ENCODE results near the gene NTM.

The NTM gene

DNA sequence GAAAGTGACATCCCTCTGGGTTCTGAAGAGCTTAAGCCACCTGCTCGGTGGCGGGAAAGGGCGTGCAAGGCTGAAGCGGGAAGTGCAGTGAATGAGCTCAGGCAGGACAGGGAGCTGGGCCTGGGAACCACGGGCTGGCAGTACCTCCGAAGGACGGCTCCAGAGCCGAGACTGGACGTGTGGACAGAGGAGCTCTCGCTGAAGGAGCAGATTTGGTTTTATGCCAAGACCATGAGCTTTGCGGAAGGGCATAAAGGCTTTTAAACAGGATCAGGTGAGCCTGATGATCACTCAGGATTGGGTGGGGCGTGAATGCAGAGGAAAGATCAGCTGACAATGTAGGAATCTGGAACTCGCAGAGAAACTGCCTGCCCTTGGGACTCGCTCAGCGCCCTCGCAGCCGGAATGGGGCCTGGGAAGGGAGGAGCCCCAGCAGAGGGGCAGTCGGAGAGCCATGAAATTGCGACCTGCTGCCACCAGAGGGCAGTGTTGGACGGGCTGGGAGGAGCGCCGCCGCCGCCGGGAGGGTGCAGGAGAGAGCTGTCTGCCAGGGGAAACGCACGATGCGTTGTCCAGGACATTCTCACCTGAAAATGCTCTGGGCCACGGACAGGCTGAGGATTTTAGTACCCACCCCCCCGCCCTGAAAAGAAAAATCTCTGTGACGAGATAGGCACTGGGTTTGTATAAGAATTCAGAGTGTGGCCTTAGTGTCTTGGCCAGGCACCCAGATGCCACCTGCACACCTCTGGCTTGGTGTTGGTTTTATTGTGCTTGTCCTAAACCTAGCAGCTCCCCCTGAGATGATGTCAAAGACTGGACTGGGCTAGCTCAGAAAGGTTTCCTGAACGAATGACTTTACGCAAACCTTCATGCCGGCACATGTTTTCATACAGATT lies 324.4 kb downstream of the NTM start:
- DNase-seq: peak; percentile 38 to 46

GRCh38 chr11:131695889-131696429 lies 325.5 kb downstream of the NTM start:
- no peak for DNase-seq

DNA sequence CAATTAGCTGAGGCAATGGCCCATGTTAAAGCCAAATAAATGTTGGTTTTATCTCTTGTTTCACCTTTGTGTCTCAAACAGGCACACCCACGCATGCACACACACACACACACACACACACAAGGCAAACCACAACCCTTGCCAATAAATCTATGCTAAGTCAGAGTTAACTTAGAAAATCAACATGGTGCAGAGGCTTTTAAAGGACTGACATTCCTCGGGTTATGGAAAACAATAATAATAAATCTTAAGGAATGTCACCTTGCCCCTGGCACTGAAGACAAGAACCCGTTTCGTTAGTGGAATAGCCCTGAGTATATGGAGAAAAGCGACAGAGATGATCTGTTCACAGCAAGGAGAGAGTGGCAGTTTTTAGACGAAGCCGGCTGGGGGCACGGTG lies 326.3 kb downstream of the NTM start:
- no peak for DNase-seq

DNA sequence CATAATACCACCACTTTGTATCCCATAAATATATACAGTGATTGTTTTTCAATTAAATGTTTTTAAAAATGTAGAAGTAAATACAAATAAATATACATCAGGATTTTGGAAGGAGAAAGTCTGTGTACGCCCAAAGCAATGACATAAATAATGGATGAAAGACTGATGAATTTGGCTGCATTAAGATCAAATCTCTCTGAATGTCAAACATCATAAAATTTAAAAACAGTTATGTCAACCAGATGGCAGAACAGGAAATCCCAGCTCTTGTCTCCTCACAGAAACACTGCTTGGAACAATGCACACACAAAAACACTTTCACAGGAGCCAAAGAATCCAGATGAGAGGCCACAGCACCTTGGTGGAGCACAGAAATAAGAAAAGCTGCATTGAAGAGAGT lies 332.9 kb downstream of the NTM start:
- DNase-seq: no peak

DNA sequence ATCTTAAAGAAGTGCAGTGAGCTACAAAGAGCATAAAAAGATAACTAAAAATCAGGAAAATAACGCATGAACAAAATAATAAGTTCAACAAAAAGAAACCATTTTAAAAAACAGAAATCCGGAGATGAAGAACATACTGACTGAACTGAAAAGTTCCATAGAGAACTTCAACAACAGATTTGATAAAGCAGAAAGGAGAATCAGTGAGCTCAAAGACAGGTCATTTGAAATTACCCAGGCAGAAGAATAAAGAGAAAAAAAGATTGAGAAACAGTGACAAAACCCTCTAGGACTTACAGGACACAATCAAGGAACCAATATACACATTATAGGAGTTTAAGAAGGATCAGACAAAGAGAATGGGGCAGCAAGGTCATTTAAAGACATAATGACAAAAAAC lies 334.3 kb downstream of the NTM start:
- DNase-seq: no peak

DNA sequence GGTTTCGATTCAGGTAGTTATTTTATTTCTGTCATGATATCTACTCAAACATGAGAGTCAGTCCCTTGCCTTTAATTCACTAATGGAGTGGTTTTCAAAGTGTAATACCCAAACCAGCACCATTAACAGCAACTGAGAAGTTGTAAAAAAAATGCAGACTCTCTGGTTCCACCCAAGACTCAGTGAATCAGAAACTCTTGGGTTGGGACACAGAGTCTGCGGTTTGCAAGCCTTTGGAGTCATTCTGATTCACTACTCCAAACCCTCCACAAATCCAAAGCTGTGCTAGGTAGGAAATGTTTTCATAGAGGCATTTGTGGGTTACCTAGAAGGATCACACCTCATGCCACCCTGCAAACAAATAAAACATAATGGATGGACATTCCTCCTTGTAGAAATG lies 340.1 kb downstream of the NTM start:
- DNase-seq: no peak

DNA sequence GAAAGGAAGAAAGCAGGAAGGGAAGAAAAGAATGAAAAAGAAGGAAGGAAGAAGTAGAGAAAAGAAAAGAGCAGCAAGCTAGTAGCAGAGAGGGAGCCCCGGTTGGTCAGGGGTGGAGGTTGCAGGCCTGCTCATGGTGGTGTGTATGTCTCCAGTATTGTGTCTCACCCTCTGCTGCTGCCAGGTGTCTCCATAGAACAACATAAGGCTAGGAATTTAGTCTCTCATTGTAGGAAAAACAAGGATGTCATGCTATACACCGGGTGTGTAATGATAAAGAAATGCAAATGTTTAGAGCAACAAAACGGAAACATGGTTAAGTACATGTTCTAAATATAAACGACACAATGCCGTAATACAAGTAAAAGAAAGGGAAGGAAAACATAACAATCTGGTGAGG lies 342.5 kb downstream of the NTM start:
- no peak for DNase-seq

DNA sequence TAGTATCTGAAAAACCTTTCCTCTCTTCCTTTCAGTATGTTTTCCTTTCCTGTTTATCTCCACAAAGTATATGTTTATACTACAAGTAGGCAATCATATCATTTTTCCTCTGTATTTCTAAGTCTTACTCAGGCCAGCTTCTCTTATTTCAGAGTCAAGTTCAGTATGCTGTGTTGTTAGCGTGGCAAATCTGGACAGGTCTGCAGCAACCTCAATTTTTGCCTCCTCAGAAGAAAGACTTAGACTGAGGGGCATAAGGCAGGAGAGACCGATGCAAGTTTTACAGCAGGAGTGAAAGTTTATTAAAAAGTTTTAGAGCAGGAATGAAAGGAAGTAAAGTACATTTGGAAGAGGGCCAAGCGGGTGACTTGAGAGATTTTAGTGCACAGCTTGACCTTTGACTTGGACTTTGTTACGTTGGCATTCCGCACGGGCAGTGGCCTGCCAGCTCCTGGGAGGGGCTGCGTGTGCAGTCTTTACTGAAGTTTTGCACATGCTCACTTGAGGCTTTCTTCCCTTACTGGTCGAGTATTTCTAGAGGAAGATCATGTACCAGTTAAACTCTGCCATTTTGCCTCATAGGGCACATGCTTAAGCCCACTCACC lies 343.2 kb downstream of the NTM start:
- no peak for DNase-seq

GRCh38 chr11:131717616-131718015 lies 347.2 kb downstream of the NTM start:
- no peak for DNase-seq

DNA sequence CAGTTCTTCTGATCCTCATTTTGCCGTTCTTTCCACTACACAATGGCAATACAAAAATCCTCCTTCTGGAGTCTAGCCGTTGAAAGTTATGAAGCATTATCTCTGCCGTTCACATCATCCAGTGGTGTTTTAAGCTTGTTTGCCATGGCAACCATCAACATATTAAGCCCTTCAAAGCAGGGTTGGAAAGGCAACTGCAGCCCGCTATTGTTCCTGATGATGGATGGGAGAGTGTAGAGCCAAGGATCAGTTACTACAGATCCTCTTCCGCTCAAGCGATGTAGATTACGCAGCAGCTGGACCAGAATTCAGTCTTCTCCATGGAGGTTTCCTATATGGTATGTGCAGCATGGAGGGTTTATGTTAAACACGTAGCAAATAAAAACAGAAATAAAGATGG lies 352.7 kb downstream of the NTM start:
- no peak for DNase-seq

- DNase-seq: no peak
Observed at GRCh38 chr11:131724436-131724975, 354.1 kb downstream of the NTM start.

GRCh38 chr11:131734871-131735270 lies 364.5 kb downstream of the NTM start:
- no peak for DNase-seq

DNA sequence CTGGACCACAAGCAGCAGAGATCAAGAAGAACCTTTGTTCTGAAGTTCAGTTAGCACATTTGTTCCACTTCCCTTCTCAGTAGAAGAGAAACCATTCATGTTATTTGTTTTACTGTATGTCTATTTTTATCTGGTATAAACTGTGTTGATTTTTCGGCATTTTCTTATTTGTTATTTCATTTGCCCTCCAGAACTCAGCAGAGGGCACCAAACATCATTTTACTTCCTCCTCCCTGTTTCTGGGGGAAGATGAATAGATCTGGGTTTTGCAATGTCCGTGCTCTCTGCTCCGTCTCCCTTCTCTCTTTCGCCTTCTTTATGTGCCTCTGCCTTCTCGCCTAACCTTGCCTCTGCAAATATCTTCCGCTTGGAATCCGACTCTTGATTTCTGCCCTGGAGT lies 366.9 kb downstream of the NTM start:
- no peak for DNase-seq

DNA sequence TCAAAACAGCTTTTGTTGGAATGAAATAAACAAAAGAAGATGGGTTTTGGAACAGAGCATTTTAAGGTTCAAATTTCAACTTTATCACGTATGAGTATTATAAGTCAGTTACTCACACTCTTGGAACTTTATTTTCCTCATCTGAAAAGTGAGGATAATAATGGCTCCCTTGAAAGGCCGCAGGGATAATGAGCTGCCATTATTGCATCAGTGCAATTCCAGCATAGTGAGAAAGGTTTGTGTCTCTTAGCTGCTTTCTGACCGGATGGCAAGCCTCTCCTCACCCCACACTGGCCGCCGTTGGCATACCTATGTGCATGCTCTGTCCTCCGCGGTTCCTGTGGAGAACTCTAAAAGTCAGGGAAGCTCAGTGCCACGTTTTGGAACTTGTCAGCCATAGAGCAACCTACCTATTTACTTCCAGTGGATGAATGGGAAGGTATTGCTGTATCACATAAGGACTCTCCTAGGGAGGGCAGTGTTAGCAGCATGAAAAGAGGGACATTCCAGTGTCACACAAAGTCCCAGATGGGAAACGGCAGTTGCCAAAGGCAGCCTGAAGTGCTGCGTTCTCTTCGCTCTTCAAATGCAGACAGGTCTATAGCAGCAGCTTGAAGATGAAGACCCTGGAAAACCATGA lies 368.9 kb downstream of the NTM start:
- no peak for DNase-seq

GRCh38 chr11:131744847-131745246 lies 374.4 kb downstream of the NTM start:
- no peak for DNase-seq

DNA sequence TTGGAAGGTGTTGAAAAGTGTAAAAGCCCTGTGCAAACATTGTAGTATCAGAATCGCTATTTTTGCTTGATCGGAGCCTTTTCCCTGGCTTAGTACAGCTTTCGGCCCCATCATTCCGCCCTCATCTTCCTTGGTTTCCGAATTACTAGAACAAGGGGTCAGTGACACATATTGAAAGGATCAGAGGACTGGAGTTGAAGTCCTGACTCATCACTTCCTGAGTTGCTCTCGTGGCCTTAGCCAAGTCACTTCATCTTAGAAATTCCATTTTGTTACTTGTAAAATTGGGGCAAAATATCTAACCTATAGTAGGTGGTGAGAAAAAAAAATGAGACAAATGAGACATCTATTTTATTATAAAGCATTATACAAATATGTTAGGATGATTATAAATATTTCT lies 375.0 kb downstream of the NTM start:
- no peak for DNase-seq

GRCh38 chr11:131746201-131746600 lies 375.8 kb downstream of the NTM start:
- DNase-seq: no peak

GRCh38 chr11:131748151-131749050 lies 378.0 kb downstream of the NTM start:
- peak; percentile 3 to 10 for DNase-seq

- DNase-seq: no peak
Observed at GRCh38 chr11:131749101-131749500, 378.7 kb downstream of the NTM start.

DNA sequence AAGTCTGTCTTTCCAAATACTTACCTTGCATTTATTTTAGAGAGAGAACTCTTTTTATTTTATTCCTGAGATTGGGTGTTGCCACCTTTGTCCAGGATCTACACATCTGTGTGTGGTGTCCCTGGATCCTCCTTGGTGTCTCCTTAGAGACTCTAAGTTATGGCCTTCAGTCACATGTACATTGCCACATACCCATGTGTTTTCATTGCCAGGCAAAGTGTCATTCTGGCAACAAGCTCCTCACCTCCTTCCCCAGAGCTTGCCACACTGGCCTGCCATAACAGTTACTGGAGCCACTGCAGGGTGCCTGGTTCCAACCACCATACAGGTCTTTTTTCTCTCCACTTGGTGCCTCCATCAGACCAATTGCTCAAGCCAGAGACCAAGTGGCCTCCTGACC lies 379.7 kb downstream of the NTM start:
- DNase-seq: no peak

DNA sequence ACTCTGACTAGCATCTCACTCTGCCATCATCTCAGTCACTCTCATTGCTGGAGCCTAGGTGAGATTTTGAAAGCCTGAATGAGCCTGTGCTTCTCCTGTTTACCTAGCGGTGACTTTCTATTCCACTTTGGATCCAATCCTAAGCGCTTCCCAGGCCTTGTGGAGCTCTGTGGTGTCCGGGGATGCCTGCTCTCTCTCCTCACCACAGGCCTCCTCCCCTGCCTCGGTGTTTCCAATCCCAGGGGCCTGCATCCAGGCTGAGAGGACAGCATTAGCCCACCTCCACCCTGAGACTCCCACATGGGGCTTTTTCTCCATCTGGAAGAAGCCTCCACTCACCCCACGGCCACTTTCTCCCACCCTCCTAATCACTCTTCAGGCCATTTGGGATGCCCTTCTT lies 380.3 kb downstream of the NTM start:
- no peak for DNase-seq

DNA sequence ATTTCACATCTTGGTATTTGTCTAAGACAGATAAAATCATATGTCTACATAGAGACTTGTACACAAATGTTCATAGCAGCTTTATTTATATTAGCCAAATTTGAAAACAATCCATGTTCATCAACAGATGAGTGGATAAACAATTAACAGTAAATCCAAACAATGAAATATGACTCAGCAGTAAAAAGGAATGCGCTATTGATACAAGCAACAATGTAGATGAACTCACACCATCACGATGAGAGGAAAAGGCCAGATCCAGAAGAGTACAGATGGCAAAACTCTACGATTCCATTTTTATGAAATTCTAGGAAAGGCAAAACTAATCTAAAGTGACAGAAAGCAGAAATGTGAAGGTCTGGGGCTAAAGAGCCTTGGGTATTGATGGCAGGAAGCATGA lies 384.3 kb downstream of the NTM start:
- no peak for DNase-seq
